Measurements from ENCODE around the gene TDRD9.
A peak's percentile ranks its signal among the peaks of the same experiment; 100 is the strongest.

The TDRD9 gene

GRCh38 chr14:104092931-104093365 lies 164.7 kb downstream of the TDRD9 start:
- in situ Hi-C loops (cut with HindIII; ENCODE audit: low pct_ligation_motif_present, low pct_unique_long_range_greater_than_20kb, low sequenced_read_pairs): no loop called here
- DNase-seq: no peak

- DNase-seq: no peak
- in situ Hi-C loops (cut with HindIII; ENCODE audit: low pct_ligation_motif_present, low pct_unique_long_range_greater_than_20kb, low sequenced_read_pairs): no loop called here
Measured at GRCh38 chr14:104093366-104094055, 165.3 kb downstream of the TDRD9 start.

GRCh38 chr14:104094056-104094708 lies 165.9 kb downstream of the TDRD9 start:
- in situ Hi-C loops (cut with HindIII; ENCODE audit: low pct_ligation_motif_present, low pct_unique_long_range_greater_than_20kb, low sequenced_read_pairs): no loop called here
- no peak for DNase-seq

DNA sequence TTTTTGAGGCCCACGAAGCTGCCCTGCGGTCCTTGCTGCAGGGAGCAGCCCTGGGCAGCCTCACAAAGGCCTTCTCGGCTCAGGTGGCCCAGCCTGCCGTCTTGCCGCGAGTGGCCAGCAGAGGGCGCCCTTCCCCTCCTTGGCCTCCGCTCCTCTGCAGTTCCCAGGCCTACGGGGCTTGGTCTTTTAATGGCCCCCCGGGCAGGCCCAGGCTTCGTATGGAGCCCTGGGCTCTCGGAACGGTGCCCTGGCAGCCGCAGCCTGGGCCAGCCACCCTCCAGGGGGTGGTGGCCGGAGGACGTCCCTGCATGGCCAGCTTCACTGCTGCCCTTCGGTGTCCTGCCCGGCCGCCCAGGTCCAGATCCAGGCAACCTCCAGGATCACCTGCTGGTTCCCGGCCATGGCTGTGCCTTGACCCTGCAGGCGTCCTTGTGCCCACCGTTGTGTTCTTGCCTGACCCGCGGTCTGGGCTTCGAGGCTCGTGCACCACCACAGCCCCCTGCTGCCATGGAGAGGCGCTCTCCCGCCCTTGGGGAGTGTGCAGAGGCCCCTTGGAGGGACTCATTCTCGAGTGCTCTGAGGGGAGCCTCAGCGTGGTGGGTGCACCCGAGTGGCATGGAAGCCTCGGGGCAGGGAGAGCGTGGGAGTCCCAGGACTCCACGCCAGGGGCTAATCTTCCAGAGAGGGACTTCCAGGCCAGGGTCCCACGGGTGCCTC lies 166.6 kb downstream of the TDRD9 start:
- in situ Hi-C loops (cut with HindIII; ENCODE audit: low pct_ligation_motif_present, low pct_unique_long_range_greater_than_20kb, low sequenced_read_pairs): no loop called here

GRCh38 chr14:104095426-104096310 lies 167.4 kb downstream of the TDRD9 start:
- in situ Hi-C loops (cut with HindIII; ENCODE audit: low pct_ligation_motif_present, low pct_unique_long_range_greater_than_20kb, low sequenced_read_pairs): no loop called here
- no peak for DNase-seq

More for the DNA sequence above, 166.6 kb downstream of the TDRD9 start:
- DNase-seq: peak; percentile 33

DNA sequence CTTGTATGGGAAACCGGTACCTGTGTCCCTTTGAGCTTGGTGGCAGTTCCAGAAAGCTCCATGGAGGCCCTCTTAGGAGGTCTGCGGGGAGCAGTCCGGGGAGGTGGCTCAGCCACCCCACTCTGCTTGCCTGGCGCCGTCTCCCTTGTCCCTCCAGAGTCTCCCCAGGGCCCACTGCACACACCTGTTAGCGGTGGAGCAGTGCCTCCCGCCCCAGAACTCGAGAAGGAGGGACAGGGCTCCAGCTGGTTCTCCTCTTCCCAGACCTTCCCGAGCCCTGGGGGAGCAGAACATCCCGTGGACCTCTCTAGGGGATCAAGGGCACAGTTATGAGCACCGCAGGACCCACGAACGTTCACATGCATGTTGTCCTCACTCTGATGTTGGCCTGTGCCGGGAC lies 168.1 kb downstream of the TDRD9 start:
- in situ Hi-C loops (cut with HindIII; ENCODE audit: low pct_ligation_motif_present, low pct_unique_long_range_greater_than_20kb, low sequenced_read_pairs): no loop called here
- no peak for DNase-seq

GRCh38 chr14:104096751-104097700 lies 168.8 kb downstream of the TDRD9 start:
- no peak for DNase-seq
- in situ Hi-C loops (cut with HindIII; ENCODE audit: low pct_ligation_motif_present, low pct_unique_long_range_greater_than_20kb, low sequenced_read_pairs): no loop called here

GRCh38 chr14:104098272-104099095 lies 170.2 kb downstream of the TDRD9 start:
- in situ Hi-C loops (cut with HindIII; ENCODE audit: low pct_ligation_motif_present, low pct_unique_long_range_greater_than_20kb, low sequenced_read_pairs): no loop called here
- no peak for DNase-seq

GRCh38 chr14:104099096-104100041 lies 171.1 kb downstream of the TDRD9 start:
- no peak for DNase-seq
- in situ Hi-C loops (cut with HindIII; ENCODE audit: low pct_ligation_motif_present, low pct_unique_long_range_greater_than_20kb, low sequenced_read_pairs): no loop called here

DNA sequence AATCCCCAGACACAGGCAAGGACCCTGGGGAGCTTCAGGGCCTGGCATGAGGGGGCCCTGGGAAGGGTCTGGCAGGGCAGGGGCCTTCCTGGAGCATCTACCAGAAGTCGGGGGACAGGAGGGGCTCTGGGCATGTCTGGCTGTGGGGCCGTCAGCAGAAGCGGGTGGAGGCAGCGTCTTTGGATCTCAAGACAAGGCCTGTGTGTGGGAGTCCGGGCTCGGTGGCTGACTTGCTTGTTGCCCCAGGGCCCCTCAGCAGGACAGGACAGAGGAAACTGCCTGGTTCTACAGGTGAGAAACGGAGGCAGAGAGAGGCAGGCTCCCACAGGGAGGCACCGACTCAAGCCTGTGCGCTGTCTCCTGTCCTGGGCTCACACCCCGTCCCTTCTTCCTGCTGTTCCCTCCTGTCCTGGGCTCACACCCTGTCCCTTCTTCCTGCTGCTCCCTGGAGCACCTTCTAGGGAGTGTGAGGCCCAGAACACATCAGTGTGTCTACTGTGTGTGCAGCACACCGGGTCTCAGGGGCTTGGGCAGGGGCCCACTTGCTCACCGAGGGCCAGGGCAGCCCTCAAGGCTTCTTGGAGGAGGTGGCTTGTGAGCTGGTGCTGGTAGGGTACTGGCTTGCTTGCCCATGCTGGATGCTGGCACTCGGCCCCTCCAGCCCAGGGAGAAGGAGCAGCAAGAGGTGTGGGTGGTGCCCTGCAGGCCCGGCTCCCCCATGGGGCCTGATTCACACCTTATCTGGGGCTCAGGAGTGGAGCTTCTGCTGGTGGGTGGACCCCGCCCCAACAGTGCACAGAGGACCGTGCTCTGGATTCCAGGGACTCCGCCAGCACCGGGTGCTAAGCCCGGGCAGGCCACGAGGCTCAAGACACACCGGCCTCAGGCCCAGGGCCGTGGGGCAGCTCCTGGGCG lies 172.2 kb downstream of the TDRD9 start:
- no peak for DNase-seq
- in situ Hi-C loops (cut with HindIII; ENCODE audit: low pct_ligation_motif_present, low pct_unique_long_range_greater_than_20kb, low sequenced_read_pairs): no loop called here

- no peak for DNase-seq
- in situ Hi-C loops (cut with HindIII; ENCODE audit: low pct_ligation_motif_present, low pct_unique_long_range_greater_than_20kb, low sequenced_read_pairs): no loop called here
Measured at GRCh38 chr14:104101086-104101621, 172.9 kb downstream of the TDRD9 start.

- DNase-seq: no peak
- in situ Hi-C loops (cut with HindIII; ENCODE audit: low pct_ligation_motif_present, low pct_unique_long_range_greater_than_20kb, low sequenced_read_pairs): no loop called here
Measured at GRCh38 chr14:104101651-104102281, 173.5 kb downstream of the TDRD9 start.
